Measurements from ENCODE around the gene FBXL7. TPM values are rescaled to one million over a fixed set of nuclear protein-coding genes. Genes with fewer than 3 reads are reported as not detected.

The FBXL7 gene
- total and polyA plus RNA-seq, 2 experiments from 2014 or later, result 4.5 to 15.2 TPM

DNA sequence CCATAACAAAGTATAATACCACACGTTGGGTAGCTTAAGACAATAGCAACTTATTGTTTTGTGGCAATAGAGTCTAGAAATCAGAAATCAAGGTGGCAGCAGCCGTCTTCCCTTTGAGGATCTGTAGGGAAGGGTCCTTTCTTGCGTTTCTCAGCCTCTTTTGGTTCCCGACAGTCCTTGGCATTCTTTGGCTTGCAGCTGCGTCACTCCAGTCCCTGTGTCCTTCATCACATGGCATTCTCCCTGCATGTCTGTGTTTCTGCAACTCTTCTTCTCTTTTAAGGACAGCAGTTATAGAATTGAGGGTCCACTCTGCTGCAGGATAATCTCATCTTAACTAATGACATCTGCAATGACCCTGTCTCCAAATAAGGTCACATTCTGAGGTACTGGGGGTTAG is 140.1 kb downstream of the FBXL7 start:
- H3K36me3 ChIP-seq (ENCODE audit: insufficient read depth), result no peaks in the 10 kb centered on the region
- Mint-ChIP-seq H3K4me3 (no peak overlapping the region), H3K27ac (no peak overlapping the region), H3K36me3 (ENCODE audit: low read depth) (no peaks in the 10 kb centered on the region), H3K4me1 (peaks cover 12% of the 10 kb centered on the region), H3K9me3 (peaks cover 2% of the 10 kb centered on the region; the same call in 2 of the 3 replicates), H3K27me3 (ENCODE audit: insufficient read depth, low read depth, poor library complexity) (peaks cover 3% of the 10 kb centered on the region)
- TF ChIP-seq ZNF331 (CRISPR knock-in tag; IDR thresholded peaks at IDR 0.05; ENCODE audit: low read depth), result no peak
- TF ChIP-seq EZH2 (IDR thresholded peaks at IDR 0.05; ENCODE audit: low read depth, unreplicated experiment), result no peak
- no peak for TF ChIP-seq ZNF114 (CRISPR knock-in tag; IDR thresholded peaks at IDR 0.05)
- TF ChIP-seq, protein P1, sequence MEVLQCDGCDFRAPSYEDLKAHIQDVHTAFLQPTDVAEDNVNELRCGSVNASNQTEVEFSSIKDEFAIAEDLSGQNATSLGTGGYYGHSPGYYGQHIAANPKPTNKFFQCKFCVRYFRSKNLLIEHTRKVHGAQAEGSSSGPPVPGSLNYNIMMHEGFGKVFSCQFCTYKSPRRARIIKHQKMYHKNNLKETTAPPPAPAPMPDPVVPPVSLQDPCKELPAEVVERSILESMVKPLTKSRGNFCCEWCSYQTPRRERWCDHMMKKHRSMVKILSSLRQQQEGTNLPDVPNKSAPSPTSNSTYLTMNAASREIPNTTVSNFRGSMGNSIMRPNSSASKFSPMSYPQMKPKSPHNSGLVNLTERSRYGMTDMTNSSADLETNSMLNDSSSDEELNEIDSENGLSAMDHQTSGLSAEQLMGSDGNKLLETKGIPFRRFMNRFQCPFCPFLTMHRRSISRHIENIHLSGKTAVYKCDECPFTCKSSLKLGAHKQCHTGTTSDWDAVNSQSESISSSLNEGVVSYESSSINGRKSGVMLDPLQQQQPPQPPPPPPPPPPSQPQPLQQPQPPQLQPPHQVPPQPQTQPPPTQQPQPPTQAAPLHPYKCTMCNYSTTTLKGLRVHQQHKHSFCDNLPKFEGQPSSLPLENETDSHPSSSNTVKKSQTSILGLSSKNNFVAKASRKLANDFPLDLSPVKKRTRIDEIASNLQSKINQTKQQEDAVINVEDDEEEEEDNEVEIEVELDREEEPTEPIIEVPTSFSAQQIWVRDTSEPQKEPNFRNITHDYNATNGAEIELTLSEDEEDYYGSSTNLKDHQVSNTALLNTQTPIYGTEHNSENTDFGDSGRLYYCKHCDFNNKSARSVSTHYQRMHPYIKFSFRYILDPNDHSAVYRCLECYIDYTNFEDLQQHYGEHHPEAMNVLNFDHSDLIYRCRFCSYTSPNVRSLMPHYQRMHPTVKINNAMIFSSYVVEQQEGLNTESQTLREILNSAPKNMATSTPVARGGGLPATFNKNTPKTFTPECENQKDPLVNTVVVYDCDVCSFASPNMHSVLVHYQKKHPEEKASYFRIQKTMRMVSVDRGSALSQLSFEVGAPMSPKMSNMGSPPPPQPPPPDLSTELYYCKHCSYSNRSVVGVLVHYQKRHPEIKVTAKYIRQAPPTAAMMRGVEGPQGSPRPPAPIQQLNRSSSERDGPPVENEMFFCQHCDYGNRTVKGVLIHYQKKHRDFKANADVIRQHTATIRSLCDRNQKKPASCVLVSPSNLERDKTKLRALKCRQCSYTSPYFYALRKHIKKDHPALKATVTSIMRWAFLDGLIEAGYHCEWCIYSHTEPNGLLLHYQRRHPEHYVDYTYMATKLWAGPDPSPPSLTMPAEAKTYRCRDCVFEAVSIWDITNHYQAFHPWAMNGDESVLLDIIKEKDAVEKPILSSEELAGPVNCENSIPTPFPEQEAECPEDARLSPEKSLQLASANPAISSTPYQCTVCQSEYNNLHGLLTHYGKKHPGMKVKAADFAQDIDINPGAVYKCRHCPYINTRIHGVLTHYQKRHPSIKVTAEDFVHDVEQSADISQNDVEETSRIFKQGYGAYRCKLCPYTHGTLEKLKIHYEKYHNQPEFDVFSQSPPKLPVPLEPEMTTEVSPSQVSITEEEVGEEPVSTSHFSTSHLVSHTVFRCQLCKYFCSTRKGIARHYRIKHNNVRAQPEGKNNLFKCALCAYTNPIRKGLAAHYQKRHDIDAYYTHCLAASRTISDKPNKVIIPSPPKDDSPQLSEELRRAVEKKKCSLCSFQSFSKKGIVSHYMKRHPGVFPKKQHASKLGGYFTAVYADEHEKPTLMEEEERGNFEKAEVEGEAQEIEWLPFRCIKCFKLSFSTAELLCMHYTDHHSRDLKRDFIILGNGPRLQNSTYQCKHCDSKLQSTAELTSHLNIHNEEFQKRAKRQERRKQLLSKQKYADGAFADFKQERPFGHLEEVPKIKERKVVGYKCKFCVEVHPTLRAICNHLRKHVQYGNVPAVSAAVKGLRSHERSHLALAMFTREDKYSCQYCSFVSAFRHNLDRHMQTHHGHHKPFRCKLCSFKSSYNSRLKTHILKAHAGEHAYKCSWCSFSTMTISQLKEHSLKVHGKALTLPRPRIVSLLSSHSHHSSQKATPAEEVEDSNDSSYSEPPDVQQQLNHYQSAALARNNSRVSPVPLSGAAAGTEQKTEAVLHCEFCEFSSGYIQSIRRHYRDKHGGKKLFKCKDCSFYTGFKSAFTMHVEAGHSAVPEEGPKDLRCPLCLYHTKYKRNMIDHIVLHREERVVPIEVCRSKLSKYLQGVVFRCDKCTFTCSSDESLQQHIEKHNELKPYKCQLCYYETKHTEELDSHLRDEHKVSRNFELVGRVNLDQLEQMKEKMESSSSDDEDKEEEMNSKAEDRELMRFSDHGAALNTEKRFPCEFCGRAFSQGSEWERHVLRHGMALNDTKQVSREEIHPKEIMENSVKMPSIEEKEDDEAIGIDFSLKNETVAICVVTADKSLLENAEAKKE (CRISPR knock-in tag; IDR thresholded peaks at IDR 0.05), result no peak
- TF ChIP-seq STAT1 (IDR thresholded peaks at IDR 0.05; ENCODE audit: unreplicated experiment), result no peak
- no peak for TF ChIP-seq JUNB (IDR thresholded peaks at IDR 0.05; ENCODE audit: unreplicated experiment)
- TF ChIP-seq CREB1 (CRISPR knock-in tag; IDR thresholded peaks at IDR 0.05; ENCODE audit: low read depth), result no peak
- TF ChIP-seq POLR2AphosphoS5 (IDR thresholded peaks at IDR 0.05; ENCODE audit: low read depth), result no peak
- TF ChIP-seq REST (IDR thresholded peaks at IDR 0.05; ENCODE audit: unreplicated experiment), result no peak
- TF ChIP-seq, protein P2, sequence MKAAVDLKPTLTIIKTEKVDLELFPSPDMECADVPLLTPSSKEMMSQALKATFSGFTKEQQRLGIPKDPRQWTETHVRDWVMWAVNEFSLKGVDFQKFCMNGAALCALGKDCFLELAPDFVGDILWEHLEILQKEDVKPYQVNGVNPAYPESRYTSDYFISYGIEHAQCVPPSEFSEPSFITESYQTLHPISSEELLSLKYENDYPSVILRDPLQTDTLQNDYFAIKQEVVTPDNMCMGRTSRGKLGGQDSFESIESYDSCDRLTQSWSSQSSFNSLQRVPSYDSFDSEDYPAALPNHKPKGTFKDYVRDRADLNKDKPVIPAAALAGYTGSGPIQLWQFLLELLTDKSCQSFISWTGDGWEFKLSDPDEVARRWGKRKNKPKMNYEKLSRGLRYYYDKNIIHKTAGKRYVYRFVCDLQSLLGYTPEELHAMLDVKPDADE (IDR thresholded peaks at IDR 0.05), result no peak
- no peak for TF ChIP-seq EZH2phosphoT487 (IDR thresholded peaks at IDR 0.05; ENCODE audit: unreplicated experiment)
- TF ChIP-seq, protein P3, sequence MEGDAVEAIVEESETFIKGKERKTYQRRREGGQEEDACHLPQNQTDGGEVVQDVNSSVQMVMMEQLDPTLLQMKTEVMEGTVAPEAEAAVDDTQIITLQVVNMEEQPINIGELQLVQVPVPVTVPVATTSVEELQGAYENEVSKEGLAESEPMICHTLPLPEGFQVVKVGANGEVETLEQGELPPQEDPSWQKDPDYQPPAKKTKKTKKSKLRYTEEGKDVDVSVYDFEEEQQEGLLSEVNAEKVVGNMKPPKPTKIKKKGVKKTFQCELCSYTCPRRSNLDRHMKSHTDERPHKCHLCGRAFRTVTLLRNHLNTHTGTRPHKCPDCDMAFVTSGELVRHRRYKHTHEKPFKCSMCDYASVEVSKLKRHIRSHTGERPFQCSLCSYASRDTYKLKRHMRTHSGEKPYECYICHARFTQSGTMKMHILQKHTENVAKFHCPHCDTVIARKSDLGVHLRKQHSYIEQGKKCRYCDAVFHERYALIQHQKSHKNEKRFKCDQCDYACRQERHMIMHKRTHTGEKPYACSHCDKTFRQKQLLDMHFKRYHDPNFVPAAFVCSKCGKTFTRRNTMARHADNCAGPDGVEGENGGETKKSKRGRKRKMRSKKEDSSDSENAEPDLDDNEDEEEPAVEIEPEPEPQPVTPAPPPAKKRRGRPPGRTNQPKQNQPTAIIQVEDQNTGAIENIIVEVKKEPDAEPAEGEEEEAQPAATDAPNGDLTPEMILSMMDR (conservative IDR thresholded peaks at IDR 0.05; ENCODE audit: low read depth in 2 of 2), result no peak
- TF ChIP-seq NANOG (IDR thresholded peaks at IDR 0.05; ENCODE audit: borderline replicate concordance), result no peak
- no peaks in the 10 kb centered on the region for H3F3A ChIP-seq (replicated peaks; ENCODE audit: low read depth)
- H2AFZ ChIP-seq, result no peak overlapping the region
- peaks cover 16% of the 10 kb centered on the region for H3K9me2 ChIP-seq (ENCODE audit: insufficient read depth)
- no peak overlapping the region for H3K4me3 ChIP-seq
- peaks cover 21% of the 10 kb centered on the region for H3K4me1 ChIP-seq (ENCODE audit: insufficient read depth)
- peaks cover 53% of the 10 kb centered on the region for H3K79me2 ChIP-seq (replicated peaks; ENCODE audit: insufficient read depth)
- DNase-seq (ENCODE audit: low spot score) (no peak), ATAC-seq (no peak)
- no peaks in the 10 kb centered on the region for H4K20me1 ChIP-seq (replicated peaks; ENCODE audit: insufficient read depth)
- no peak overlapping the region for H3K4me2 ChIP-seq
- H3K27ac ChIP-seq (ENCODE audit: low read depth), result no peak overlapping the region
- no peaks in the 10 kb centered on the region for H3K27me3 ChIP-seq (ENCODE audit: insufficient read depth)
